ENCODE data around the gene TBC1D4.
"Not testable (repeated sequence)": the region's sequence is repeated elsewhere in the genome, so short reads cannot be mapped to it uniquely, and the experiment has no call there.

The TBC1D4 gene

DNA sequence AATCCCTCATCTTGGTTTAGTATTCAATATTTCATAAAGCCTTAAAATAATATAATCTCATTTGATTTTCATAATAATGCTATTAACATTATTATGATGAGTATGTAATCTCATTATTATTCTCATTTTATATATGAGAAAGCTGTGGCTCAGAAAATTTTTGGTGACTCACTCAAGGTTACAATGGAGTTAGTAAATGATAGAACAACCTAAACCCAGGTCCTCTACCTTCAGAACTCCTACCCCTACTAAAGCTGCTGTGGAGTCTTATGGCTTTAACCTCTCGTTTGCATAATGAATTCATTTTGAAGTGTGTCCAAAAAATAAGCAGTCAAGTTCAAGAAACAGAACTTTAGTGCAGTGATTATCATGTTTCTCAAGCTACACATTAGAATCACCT is 226.3 kb downstream of the TBC1D4 start:
- DNase-seq = no peak

DNA sequence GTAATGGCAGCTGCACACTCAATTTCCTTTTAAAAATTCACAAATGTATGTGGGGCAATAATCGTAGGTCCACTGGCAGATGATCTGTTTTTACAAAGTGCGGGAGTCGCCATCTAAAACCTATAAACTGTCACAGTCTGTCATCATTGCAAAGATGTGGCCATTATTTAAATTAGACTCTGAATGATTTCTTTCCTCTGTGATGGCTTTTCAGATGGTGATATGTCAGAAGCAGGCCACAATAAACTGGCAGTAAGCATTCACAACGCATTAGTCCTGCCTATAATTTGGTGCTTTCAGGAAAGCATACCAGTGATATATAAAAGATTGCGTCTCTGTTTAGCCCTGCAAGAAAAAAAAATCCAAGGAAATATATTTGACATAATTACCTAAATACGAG is 226.8 kb downstream of the TBC1D4 start:
- no peak for DNase-seq

DNA sequence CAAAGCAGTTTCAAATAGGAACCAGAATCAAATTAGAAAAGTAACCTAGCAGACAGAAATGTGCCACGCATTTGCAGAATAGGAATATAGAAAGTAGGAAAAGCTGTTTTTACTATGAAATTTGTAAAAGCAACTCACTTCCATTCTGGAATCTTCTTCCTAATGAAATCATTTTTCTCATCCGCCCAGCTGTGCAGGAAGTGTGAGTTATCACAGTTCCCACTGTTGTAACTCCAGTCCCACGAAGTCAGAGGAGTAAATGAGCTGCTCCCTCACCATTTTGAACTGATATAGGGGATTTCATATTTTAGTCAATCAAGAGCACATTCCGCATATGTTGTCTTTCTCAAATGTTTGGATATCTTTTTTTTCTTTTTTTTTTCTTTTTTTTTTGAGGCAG is 230.8 kb downstream of the TBC1D4 start:
- DNase-seq = no peak

DNA sequence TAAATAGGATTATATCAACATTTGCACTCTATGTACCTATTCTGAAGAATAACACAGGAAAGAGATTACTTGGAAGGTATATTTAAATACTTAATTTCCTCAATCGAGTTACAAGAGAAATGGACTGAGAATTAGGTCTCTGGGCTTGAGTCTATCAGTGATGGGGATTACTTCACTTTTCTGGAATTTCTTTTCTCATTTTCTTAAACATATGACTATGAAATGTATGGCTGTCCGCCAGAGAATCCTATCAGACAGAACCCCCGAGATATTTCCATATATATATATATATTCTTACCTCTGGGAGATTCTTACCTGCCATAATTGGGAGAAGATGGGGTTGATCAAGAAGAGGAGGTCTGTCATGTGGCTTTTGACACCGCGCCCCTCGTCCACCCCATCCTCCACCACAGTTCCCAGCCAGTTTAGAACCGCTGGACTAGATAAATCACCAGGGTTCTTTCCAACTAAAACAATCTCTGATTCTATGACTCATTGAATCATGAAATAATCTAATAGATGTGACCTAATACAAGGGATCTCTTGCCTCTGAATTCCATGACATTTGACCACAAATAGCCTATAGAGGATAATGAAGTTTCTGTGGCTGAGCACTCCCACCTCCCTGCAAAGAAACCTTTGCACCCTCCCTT is 231.3 kb downstream of the TBC1D4 start:
- DNase-seq = no peak

DNA sequence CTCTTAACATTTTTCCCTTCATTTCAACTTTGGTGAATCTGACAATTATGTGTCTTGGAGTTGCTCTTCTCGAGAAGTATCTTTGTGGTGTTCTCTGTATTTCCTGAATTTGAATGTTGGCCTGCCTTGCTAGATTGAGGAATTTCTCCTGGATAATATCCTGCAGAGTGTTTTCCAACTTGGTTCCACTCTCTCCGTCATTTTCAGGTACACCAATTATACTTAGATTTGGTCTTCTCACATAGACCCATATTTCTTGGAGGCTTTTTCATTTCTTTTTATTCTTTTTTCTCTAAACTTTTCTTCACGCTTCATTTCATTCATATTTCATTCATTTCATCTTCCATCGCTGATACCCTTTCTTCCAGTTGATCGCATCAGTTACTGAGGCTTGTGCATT is 236.4 kb downstream of the TBC1D4 start:
- not testable (repeated sequence) for DNase-seq

DNA sequence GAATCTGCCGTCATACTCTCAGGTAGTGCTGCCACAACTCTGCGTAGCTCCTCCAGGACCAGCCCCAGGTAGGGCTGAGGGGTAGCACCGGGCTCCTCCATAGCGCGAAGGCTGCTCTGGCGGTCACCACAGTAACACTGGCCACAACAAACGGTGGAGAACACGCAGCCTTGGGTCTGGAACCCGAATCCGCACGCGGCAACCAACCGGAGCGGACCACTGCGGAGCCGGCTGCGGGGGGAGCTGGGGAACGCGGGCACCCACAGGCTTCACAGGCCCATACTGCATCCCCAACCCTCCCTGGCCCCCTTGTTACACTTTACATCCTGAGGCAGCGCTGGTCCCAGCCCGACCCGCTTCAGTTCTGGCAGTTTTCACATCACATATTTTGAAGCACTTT is 241.7 kb downstream of the TBC1D4 start:
- DNase-seq = not testable (repeated sequence)

DNA sequence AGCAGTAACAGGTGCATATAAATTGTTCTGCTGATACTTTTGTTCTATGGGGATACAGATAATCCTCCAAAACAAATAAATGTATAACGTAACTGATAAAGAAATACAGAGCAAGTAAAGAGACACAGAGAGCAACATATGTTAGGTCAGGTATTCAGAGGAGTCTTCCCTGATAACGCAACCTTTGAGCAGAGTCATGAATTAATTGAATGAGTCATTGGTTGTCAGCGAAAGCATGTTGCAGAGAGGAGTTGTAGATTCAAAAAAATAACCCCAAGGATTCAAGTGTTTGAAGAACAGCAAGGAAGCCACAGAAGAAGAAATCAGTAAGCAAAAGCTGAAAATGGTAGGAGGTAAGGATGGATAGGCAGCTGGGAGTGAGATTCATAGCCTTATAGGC is 245.2 kb downstream of the TBC1D4 start:
- no peak for DNase-seq
